HG03175 (cell line): ENCODE data around the gene ADAMTS6.

Experiments
- ATAC-seq: cut with Tn5 transposase; IDR thresholded peaks from one replicate; pipeline ENCODE4 v1.9.1; 2021; ENCODE audit warnings: mild to moderate bottlenecking, moderate library complexity; ENCODE audit not compliant: unreplicated experiment

ADAMTS6 gene

DNA sequence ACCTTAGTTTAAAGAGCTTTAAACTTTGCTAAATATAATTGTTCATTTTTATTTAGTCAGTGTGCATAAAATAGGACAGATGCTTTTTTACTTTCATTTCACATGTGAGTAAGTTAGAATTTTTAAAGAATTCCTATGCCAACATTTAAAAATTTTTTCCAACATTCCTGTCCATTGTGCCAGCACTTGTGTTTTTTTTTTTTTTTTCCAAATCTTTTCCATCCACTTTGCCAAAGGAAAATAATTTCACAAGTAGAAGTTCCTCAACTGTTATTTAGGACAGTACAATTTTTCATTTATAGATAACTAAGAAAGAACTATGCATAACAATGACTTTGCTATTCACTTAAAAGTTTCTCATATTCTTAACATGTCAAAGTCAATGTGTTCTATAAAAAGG is 189.5 kb downstream of the ADAMTS6 start:
- no peak for ATAC-seq

DNA sequence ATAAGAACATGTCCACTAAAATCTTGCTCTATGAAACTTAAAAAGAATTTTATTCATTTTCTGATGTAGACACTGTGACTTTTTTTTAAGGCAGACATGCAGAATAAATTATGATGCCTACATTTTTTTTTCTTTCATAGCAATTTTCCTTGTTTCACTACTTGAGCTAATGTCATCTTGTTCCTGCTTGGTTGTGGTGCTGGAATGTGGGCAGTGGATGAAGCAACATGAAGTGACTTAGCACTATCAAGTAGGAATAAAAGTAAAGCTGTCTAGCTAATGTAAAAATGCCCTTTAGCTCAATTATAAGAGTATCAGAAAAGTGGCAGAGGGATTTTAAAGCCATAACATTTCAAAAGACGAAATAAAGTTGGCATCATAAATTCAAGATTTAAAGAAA is 191.0 kb downstream of the ADAMTS6 start:
- ATAC-seq, result no peak

DNA sequence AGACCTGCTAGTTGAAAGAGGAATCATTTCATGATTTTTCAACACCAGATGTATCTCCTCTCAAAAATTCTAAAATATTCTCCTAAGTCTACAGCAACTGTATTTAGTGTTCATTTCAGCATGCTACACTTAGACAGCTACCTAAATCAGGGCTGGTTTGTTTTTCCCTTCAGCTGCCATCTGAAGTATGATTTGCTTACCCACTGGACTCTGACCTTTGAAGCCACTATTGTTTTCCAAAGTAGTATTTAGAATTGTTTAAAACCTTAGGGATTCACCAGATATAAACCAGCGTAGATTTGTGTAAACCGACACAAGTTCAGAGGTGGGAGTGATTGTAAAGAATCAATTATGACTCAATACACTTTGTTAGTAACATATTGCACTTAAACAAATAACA is 193.1 kb downstream of the ADAMTS6 start:
- no peak for ATAC-seq

DNA sequence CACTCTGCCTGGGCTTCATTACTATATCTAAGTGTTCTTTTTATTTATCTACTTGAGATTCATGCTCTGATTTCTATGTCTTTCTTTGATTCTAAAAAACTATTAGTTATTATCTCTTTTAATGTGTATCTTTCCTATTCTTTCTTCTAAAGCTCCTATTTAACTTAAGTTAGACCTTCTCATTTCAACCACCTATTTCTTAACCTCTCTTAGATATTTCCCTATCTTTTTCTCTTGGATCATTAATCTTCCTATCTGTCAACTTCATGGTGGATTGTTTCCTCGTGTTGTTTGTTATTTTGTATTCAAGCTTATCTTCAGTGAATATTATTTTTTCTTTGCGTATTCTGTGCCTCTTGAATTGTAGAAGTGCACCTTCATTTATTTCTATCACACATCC is 202.1 kb downstream of the ADAMTS6 start:
- ATAC-seq, result no peak

DNA sequence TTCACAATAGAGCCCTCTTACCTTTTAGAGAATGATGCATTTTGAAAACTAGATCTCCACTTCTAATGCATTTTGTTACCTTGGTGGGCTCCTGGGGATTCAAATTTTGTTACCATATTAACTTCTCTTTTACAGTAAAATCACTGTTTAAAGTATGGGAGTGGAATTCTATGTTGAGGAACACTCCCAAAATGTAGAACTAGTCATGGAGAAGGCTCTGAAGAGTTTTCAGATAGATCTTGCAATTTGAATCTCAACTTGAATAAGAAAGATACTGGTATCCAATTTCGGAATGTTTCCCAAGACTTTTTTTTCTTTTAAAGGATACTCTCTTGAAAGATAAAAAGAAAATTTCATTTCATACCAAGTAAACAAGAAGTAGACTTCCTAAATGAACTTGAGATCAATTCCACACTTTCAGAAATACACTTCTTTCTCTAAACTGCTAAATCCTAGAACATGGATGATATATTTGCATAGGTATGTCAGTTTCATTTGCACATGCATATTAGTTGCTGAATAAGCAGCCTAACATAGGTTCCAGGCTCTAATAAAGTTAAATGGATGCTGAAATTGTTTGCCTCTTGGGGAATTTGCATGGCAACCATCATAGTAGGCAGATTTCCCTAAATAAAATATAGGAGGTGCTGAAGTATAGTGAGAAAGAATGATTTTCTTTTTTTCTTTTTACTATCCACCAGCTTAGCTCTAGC is 205.4 kb downstream of the ADAMTS6 start:
- no peak for ATAC-seq

DNA sequence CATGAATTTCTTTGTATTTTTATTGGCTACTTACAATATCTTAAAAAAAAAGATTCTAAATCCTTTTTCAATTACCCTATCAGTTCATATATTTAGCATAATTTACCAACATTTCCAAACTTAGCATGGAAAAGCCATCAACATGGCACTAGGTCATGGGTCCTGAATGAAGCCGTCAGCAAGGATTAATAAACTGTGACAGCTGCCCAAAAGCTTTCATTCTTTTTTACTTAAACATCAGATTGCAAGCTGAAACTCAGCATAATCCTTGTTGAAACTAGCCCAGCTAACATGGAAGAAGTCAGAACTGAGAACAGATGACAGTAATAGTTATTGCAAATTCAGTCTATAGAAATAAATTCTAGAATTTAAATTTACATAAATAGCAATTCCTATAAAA is 209.8 kb downstream of the ADAMTS6 start:
- no peak for ATAC-seq

DNA sequence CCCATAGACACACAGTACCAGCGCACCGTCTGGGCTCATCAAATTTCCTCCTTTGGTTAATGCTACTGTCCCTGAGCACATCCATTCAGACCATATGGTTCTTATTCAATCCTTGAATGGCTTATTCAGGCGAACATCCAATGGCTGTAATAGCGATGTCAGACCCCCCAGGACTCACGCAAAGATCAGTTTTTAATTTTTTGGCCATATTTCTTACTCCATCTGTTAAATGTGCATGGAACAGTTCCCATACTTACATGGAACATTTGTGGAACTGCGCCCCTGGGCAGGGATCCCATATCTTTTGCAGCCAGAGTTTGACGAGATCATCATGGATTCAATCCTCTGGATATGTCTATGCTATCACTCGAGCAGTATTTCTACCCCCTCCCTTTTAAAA is 213.2 kb downstream of the ADAMTS6 start:
- no peak for ATAC-seq

DNA sequence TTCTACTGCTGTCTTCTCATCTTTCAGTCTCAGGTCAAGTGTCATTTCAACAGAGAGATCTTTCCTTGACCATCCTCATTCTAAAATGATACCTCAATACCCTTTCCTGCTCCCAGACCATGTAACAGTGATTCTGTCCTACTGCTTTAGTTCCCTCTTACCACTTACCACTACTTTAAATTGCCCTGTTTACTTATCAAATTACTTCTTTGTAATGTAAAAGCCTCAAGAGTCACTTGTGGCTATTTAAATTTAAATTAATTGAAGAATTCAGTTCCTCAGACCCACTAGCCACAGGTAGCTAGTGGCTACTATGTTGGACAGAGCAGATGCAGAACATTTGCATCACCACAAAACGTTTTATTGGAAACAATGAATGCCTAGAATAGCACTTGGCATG is 217.3 kb downstream of the ADAMTS6 start:
- no peak for ATAC-seq

DNA sequence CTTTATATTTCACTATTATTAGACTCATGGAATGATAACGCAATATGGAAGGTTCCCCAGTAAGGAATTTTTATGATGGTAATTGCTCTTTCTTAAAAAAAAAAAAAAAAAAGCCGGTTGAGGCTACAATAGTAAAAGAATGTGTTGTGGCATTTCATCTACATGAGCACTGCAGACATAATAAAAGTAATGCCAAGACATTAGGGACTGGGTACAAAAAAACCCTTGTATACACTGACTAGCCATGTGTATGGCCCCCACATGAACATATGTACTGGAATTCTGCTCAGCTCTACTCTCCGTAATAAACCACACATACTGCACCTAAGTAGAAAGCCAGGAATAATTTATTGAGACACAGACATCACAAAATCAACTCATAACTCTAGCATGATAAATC is 218.4 kb downstream of the ADAMTS6 start:
- ATAC-seq, result no peak

DNA sequence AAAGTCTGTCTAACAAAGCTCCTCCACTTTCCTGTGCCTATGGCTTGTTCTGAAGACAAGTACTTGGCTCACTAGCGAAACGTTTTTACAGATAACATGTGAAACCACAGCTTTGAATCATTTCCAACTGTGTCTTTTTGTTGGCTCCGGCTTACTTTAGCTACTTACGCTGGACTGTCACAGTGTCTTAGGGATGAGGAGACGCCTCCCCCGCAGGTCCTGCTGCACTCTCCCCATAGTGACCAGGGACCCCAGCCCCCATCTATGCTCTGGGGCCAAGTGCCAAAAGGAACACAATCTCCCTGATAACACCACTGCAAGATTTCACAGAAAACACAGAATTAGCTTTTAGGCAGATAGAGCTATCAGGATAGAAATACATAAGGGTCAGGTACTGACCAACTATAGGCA is 219.1 kb downstream of the ADAMTS6 start:
- no peak for ATAC-seq

DNA sequence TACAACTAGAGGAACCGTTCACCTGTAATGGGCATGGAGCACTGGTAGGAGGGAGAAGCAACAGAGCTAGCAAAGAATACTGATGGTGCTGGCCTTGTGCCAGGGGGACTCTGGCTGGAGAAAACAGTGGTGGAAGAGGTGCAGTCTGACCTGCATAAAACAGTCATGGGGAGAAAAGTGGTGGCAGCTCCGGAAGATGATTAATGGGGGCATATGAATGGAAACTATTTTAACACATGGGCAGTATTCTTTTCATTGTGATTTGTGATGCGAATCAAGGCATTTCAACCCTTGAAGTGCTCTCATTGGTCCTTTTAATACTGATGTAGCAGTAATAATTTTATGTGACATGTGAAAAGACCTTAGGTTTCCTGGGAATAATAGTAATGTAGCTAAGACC is 219.6 kb downstream of the ADAMTS6 start:
- ATAC-seq, result no peak

DNA sequence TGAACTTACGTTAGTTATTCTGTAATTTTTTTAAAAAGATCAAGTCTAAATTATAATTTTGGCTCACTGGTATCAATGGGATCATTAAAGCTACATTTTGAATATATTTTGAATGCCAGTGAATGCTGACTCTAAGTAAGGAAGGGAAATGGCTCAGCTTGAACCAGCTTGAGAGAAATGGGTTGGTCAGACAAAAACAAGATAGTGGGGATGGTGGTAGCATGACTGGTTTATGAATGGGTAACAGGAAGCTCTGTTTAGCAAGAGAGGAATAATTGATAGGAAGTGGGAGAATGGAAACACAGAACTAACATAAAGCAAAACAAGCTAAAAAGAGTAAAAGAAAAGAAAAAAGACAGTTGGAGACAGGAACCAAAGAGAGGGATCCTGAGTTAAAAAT is 220.2 kb downstream of the ADAMTS6 start:
- no peak for ATAC-seq

DNA sequence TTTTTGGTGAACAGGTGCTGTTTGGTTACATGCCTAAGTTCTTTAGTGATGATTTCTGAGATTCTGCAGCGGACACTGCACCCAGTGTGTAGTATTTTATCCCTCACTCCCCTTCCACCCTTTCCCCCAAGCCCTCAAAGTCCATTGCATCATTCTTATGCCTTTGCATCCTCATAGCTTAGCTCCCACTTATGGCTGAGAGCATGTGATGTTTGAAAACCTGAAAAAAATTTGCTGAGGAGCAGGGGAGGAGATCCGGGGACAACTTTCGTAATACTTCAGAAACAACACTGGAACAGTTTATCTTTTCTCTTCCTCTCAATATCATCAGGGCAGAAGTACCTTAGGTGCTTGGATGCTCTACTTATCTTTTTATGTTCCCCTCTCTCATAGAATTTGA is 226.4 kb downstream of the ADAMTS6 start:
- no peak for ATAC-seq

DNA sequence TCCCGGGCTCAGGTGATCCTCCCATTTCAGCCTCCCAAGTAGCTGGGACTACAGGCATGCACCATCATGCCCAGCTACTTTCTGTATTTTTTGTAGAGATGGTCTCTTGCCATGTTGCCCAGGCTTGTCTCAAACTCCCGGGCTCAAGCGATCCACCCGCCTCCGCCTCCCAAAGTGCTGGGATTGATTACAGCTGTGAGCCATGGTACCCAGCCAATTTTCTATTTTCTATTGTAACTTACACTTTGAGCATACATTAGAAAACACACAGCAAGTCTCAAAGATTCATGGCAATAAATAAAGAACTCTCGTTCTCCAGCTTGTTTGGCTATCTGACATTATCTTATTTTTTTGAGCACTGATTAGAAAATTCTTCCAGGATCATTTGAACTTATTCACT is 228.7 kb downstream of the ADAMTS6 start:
- ATAC-seq, result no peak

DNA sequence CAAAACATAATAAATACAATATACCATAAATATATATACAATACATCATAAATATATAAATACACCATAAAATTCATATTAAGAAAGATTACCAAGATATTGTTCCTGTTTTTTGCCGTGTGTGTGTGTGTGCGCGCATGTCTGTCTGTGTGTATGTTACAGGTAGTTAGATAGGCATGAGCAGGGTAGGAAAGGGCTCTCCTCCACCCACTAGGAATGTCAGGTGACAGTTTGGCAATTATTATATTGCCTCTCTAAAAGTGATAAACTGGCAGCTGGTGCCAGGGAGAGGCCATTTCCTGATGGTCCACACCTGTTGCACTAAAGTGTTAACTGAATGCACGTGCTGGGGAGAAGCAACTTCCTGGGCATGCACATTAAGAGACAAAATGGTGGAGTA is 232.8 kb downstream of the ADAMTS6 start:
- ATAC-seq, result no peak

DNA sequence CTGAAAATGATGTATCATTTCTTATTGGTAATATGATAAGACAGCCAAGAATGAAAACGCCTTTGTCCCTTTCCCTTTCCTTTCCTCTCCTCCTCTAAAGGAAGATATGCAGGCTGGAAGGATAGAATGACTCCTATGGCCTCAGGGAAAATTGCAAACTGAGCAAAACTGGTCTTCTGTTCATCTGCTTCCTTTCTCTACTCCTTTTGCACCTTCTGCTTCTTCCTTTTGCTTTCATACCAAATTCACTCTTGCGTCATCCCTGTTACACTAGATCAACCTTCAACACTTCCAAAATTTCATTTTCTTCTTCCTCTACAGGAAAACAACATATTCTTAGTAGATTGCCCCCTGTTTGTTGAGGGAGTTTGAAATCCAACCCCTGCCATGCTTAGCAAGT is 234.1 kb downstream of the ADAMTS6 start:
- ATAC-seq, result no peak

DNA sequence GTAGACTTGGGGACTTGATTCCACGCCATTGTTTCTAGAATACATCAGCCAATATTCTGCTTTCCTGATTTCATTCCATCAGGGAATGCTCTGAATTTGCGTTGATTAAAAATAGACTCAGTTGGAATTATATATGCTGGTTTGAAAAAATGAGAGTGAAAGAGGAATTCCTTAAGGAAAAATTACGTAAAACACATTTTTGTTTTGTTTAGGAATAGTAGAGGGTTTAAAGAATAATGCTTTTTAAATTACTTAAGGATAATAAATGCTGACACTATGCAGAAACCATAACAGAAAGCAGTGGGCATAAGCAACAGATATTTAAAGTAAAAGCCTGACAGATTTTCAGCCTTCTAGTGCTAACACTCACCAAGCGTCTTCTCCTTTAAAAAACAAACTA is 235.0 kb downstream of the ADAMTS6 start:
- no peak for ATAC-seq

DNA sequence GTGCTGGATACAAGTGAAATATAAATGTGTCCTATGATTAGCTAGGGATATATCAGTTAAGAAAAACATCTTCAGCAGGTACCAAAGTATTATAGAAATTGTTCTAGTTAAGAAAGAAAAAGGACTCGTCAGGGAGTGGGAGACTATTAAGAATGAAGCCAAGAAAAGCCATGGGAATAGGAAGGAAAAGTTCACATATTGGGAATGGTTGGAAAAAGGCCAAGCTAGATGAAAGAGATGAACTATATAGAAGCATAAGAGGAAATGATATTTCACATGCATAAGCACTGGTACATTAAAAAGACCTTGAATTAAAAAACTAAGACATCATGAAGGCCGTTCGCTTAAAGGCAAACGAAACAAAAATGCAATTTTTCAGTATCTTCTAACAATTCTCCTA is 237.7 kb downstream of the ADAMTS6 start:
- ATAC-seq, result no peak

DNA sequence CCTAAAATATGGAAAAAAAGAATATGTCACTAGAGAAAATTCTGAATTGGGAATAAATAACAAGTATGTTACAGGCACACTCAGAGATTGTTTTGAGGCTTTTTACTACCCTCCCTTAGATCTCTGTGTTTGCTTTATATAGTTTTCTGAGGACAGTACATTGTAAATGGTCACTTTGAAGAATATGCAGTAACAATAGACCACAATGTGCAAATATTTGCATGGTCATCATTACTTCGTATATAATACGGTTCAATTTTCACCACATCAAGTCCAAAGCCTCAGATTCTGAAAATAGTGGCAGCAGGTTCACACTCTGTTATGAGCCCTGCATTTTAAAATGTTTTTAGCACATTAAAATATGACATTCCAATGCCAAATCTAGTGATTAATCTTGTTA is 238.6 kb downstream of the ADAMTS6 start:
- no peak for ATAC-seq

DNA sequence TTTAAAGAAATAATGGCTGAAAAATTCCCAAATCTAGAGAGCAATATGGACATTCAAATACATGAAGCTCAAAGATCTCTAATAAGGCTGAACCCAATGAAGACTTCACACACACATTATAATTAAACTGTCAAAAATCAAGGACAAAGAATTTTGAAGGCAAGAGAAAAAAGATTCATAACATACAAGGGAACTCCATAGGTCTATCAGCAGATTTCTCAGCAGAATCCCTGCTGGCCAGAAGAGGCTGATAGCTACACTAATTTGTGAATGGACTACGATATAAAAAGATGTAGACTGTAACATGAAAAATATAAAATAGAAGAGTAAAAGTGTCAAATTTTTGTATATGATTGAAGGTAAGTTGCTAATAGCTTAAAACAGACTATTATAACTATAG is 251.9 kb downstream of the ADAMTS6 start:
- ATAC-seq, result no peak

DNA sequence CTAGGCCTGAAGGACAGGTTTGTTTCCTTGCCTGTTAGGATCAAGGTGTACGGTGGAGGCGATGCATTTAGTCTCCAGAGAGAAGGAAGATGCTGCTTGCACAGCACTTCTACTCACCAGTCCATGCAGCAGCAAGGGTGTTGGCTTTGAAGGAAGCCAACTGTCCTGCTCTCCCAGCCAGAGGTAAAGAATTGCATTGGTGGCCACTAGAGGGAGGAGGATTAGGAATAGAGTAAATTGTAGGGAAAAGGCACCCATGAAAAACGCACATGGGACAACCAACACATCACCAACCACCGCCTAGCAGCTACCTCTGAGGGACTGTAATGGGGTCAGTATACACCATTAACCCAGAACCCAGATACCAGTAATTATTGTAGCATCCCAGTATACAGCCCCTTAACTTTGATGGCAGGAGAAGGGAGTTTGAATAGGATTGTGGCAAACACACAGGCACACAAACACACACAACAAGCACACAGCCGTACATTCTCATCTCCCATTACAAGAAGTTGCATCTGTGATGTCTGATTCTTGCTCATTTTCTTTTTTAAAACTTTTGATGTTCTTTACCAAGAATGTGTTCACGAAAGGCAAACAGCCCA is 267.7 kb downstream of the ADAMTS6 start:
- no peak for ATAC-seq

DNA sequence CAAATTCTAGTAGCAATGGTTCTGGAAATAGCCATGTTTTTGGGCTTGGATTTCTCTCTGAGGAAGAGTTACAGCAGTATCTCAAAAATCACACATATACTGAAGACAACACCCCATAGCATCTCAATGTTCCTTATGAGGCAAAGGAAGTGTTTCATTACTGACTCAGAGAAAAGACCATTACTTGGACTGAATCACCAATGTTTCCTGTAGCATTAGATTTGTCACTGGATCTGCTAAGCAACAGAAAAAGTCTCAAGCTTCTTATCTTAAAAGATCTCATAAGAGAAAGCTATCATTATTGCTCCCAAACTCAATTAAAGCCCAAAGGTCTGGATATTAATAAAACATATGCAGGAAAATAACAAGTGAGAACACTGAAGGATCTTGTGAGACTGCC is 272.4 kb downstream of the ADAMTS6 start:
- ATAC-seq, result no peak

DNA sequence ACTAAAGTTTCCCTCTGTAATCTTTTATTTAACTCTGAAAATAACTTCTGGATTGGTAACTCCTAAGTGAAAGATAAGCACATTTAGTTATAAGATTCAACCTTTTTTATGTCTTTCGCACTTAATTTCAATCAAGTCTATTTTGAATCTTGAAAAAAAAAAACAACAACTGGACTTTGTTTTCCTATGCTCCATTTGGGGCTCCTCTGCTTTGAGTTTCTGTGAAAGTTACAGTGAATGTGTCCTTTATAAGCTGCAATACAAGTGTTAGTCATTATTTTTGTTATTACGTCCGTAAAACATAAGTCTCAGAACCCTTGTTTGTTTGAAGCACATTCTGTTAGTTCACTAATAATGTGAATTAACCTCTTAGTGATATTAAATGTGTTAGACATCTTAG is 276.8 kb downstream of the ADAMTS6 start:
- no peak for ATAC-seq
